Osteoblast (primary cell): Measurements from ENCODE around the gene KRTAP5-7. TPM values are rescaled to one million over a fixed set of nuclear protein-coding genes. Genes with fewer than 3 reads are reported as not detected.

Experiments
- DNase-seq: peaks from one replicate; pipeline ENCODE4 v3.0.0; 2011; ENCODE audit warnings: low spot score, mixed read lengths; ENCODE audit not compliant: insufficient read length; ENCODE audit errors: missing footprints
- H2AFZ ChIP-seq: 2 replicates; pipeline ENCODE4 v1.6.0; 2011; ENCODE audit warnings: mild to moderate bottlenecking, low read length
- H3K27ac ChIP-seq: 2 replicates; pipeline ENCODE4 v1.5.1; 2011; ENCODE audit warnings: mild to moderate bottlenecking, low read depth, low read length, moderate library complexity
- H3K27me3 ChIP-seq: 2 replicates; pipeline ENCODE4 v1.6.0; 2012; ENCODE audit warnings: mild to moderate bottlenecking, control low read depth, inconsistent platforms, low read length, moderate library complexity; ENCODE audit not compliant: insufficient read depth
- H3K36me3 ChIP-seq: 2 replicates; pipeline ENCODE4 v1.5.1; 2011; ENCODE audit warnings: mild to moderate bottlenecking, low read length, control low read depth, moderate library complexity; ENCODE audit not compliant: insufficient read depth
- H3K4me1 ChIP-seq: 2 replicates; pipeline ENCODE4 v1.5.1; 2011; ENCODE audit warnings: mild to moderate bottlenecking, low read length, control low read depth, moderate library complexity; ENCODE audit not compliant: insufficient read depth
- H3K4me2 ChIP-seq: 2 replicates; pipeline ENCODE4 v1.6.0; 2011; ENCODE audit warnings: mild to moderate bottlenecking, low read length; ENCODE audit not compliant: insufficient read depth
- H3K4me3 ChIP-seq: fragments of 200-600 bp; sonication (generic); 3 replicates; pipeline ENCODE4 v1.5.1; 2012; ENCODE audit warnings: mild to moderate bottlenecking, low read length, inconsistent platforms; ENCODE audit not compliant: insufficient read depth
- H3K79me2 ChIP-seq: 2 replicates; pipeline ENCODE4 v1.6.0; 2012; ENCODE audit warnings: mild to moderate bottlenecking, low read length, control low read depth, inconsistent platforms; ENCODE audit not compliant: insufficient read depth
- H3K9me3 ChIP-seq: 2 replicates; pipeline ENCODE4 v1.5.1; 2011; ENCODE audit warnings: low read depth, low read length, control low read depth
- H4K20me1 ChIP-seq: 2 replicates; pipeline ENCODE4 v1.6.0; 2012; ENCODE audit warnings: mild to moderate bottlenecking, low read length, control low read depth; ENCODE audit not compliant: insufficient read depth
- total RNA-seq: library from RNA; depleted of rRNA; stranded (reverse); fragments of >200 nt; gene quantifications from 2 replicates; pipeline ENCODE4 v1.2.3, GENCODE V29; 2012
- TF ChIP-seq, protein P1 (sequence below): IDR thresholded peaks from 2 replicates; pipeline ENCODE4 v1.5.1; 2011; ENCODE audit warnings: mild to moderate bottlenecking, low read depth, low read length, moderate library complexity; ENCODE audit errors: extremely low read depth

KRTAP5-7 gene
- total RNA-seq, 1 donor: 0.36 TPM

DNA sequence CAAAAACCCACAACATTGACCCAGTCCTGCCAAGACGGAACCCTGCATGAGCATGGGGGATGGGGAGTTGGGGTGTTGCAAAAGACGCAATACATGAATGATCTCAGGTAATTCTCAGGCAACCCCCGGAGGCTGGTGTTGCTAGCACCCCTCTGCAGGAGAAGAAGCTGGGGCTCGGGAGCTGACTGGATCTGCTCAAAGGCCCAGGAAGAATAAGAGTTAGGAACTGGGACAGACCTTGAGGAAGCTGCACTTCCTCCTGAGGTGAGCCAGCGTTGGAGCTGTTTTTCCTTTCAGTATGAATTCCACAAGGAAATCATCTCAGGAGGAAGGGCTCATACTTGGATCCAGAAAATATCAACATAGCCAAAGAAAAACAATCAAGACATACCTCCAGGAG is 21.1 kb downstream of the KRTAP5-7 start, which contains the start of gene KRTAP5-9:
Gene KRTAP5-9 (plus strand): TSS at position 301 of the 400 bp plus-strand sequence. CDS start 238 bp downstream, outside the sequence.
- no peaks in the 10 kb centered on the region for H3K9me3 ChIP-seq
- DNase-seq: no peak
- no peak within 1 kb of the TSS for H3K27ac ChIP-seq
- TF ChIP-seq, protein P1, sequence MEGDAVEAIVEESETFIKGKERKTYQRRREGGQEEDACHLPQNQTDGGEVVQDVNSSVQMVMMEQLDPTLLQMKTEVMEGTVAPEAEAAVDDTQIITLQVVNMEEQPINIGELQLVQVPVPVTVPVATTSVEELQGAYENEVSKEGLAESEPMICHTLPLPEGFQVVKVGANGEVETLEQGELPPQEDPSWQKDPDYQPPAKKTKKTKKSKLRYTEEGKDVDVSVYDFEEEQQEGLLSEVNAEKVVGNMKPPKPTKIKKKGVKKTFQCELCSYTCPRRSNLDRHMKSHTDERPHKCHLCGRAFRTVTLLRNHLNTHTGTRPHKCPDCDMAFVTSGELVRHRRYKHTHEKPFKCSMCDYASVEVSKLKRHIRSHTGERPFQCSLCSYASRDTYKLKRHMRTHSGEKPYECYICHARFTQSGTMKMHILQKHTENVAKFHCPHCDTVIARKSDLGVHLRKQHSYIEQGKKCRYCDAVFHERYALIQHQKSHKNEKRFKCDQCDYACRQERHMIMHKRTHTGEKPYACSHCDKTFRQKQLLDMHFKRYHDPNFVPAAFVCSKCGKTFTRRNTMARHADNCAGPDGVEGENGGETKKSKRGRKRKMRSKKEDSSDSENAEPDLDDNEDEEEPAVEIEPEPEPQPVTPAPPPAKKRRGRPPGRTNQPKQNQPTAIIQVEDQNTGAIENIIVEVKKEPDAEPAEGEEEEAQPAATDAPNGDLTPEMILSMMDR: no peak
- H3K36me3 ChIP-seq: no peaks in the 10 kb centered on the region
- H4K20me1 ChIP-seq: no peaks in the 10 kb centered on the region
- no peak within 1 kb of the TSS for H3K4me2 ChIP-seq
- H2AFZ ChIP-seq: no peak within 1 kb of the TSS
- H3K4me3 ChIP-seq: no peak within 1 kb of the TSS
- H3K27me3 ChIP-seq: peaks cover 12% of the 10 kb centered on the region
- no peaks in the 10 kb centered on the region for H3K79me2 ChIP-seq
- H3K4me1 ChIP-seq: no peaks in the 10 kb centered on the region

DNA sequence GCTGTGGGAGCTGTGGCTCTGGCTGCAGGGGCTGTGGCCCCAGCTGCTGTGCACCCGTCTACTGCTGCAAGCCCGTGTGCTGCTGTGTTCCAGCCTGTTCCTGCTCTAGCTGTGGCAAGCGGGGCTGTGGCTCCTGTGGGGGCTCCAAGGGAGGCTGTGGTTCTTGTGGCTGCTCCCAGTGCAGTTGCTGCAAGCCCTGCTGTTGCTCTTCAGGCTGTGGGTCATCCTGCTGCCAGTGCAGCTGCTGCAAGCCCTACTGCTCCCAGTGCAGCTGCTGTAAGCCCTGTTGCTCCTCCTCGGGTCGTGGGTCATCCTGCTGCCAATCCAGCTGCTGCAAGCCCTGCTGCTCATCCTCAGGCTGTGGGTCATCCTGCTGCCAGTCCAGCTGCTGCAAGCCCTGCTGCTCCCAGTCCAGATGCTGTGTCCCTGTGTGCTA is 21.7 kb downstream of the KRTAP5-7 start:
- H3K36me3 ChIP-seq: no peaks in the 10 kb centered on the region
- H3K9me3 ChIP-seq: no peaks in the 10 kb centered on the region
- no peak overlapping the region for H2AFZ ChIP-seq
- no peak overlapping the region for H3K4me2 ChIP-seq
- no peaks in the 10 kb centered on the region for H3K4me1 ChIP-seq
- no peaks in the 10 kb centered on the region for H3K79me2 ChIP-seq
- no peaks in the 10 kb centered on the region for H4K20me1 ChIP-seq
- H3K27me3 ChIP-seq: peaks cover 12% of the 10 kb centered on the region
- H3K27ac ChIP-seq: no peak overlapping the region
- DNase-seq: no peak
- TF ChIP-seq, protein P1: no peak
- no peak overlapping the region for H3K4me3 ChIP-seq

DNA sequence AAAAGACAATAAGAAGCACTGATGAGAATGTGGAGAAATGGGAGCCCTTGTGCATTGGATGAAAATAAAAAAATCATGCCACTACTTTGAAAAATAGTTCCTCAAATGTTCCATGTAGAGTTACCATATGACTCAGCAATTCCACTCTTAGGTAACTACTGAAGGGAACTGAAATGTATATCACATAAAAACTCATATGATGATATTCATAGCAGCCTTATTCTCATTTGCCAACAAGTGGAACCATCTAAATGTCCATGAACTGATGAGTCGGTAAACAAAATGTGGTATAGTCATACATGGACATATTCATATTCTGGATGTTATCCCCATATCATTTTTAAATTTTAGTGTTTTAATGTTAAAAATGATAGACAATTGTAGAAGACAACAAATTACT is 24.6 kb downstream of the KRTAP5-7 start:
- H3K27ac ChIP-seq: no peak overlapping the region
- TF ChIP-seq, protein P1: no peak
- H3K4me2 ChIP-seq: no peak overlapping the region
- no peaks in the 10 kb centered on the region for H3K79me2 ChIP-seq
- no peaks in the 10 kb centered on the region for H3K4me1 ChIP-seq
- no peaks in the 10 kb centered on the region for H3K36me3 ChIP-seq
- H3K4me3 ChIP-seq: no peak overlapping the region
- no peak overlapping the region for H2AFZ ChIP-seq
- H3K27me3 ChIP-seq: peaks cover 12% of the 10 kb centered on the region
- no peaks in the 10 kb centered on the region for H3K9me3 ChIP-seq
- no peaks in the 10 kb centered on the region for H4K20me1 ChIP-seq
- peak; percentile 61 for DNase-seq

DNA sequence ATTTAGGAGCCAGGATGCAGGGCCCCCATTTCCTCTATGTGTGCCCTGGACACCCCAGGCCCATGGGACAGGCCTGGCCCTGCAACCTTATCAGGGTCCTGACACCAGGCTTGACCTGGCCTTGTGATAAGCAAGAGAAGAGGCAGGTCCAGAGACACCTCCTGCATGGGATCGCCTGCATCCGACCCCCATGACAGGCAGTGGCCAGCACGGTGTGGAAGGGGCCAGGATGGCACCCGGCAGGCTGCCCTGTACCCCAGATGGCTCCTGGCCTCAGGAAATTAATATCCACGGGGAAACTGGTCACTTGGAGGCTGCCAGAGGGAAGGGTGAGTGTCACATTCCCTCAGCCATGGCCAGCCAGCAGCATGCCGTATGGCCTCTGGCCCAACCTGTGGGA is 27.9 kb downstream of the KRTAP5-7 start:
- H3K4me1 ChIP-seq: no peaks in the 10 kb centered on the region
- no peak for DNase-seq
- H3K4me3 ChIP-seq: no peak overlapping the region
- H3K27me3 ChIP-seq: peaks cover 10% of the 10 kb centered on the region
- H3K9me3 ChIP-seq: no peaks in the 10 kb centered on the region
- H3K36me3 ChIP-seq: no peaks in the 10 kb centered on the region
- no peaks in the 10 kb centered on the region for H4K20me1 ChIP-seq
- H3K27ac ChIP-seq: no peak overlapping the region
- H3K4me2 ChIP-seq: no peak overlapping the region
- no peaks in the 10 kb centered on the region for H3K79me2 ChIP-seq
- no peak overlapping the region for H2AFZ ChIP-seq
- TF ChIP-seq, protein P1: no peak
